ENCODE measurements around the gene PALD1. TPM values are rescaled to one million over a fixed set of nuclear protein-coding genes. Genes with fewer than 3 reads are reported as not detected.

PALD1 gene
- total and polyA plus RNA-seq, 2 experiments from 2014 or later = 11.9 to 58.2 TPM

DNA sequence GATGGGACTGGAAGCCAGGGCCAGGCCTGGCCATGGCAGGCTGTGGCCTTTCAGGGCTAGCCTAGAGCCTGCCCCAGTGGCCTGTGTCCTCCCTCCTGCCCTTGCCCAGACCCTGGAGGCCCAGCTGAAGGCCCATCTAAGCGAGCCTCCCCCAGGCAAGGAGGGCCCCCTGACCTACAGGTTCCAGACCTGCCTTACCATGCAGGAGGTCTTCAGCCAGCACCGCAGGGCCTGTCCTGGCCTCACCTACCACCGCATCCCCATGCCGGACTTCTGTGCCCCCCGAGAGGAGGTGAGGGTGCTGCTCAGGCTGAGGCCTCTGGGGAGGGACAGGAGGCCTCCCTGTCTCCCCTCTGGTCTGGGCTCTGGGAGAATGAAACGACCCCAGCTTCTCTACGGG, 60.9 kb downstream of the PALD1 start:
- no peak overlapping the region for H3K4me2 ChIP-seq
- H3K27me3 ChIP-seq (ENCODE audit: insufficient read depth) = no peaks in the 10 kb centered on the region
- H3K4me3 ChIP-seq = no peak overlapping the region
- no peaks in the 10 kb centered on the region for H3K79me2 ChIP-seq (replicated peaks; ENCODE audit: insufficient read depth)
- ATAC-seq (no peak), DNase-seq (ENCODE audit: low spot score) (no peak)
- Mint-ChIP-seq H3K27me3 (ENCODE audit: insufficient read depth, low read depth, poor library complexity) (peaks cover 10% of the 10 kb centered on the region), H3K36me3 (ENCODE audit: low read depth) (peaks cover 8% of the 10 kb centered on the region; the same call in 2 of the 3 replicates), H3K4me3 (no peak overlapping the region), H3K9me3 (no peaks in the 10 kb centered on the region), H3K4me1 (peaks cover 15% of the 10 kb centered on the region), H3K27ac (no peak overlapping the region)
- H3K4me1 ChIP-seq (ENCODE audit: insufficient read depth) = peaks cover 11% of the 10 kb centered on the region
- TF ChIP-seq, protein P1, sequence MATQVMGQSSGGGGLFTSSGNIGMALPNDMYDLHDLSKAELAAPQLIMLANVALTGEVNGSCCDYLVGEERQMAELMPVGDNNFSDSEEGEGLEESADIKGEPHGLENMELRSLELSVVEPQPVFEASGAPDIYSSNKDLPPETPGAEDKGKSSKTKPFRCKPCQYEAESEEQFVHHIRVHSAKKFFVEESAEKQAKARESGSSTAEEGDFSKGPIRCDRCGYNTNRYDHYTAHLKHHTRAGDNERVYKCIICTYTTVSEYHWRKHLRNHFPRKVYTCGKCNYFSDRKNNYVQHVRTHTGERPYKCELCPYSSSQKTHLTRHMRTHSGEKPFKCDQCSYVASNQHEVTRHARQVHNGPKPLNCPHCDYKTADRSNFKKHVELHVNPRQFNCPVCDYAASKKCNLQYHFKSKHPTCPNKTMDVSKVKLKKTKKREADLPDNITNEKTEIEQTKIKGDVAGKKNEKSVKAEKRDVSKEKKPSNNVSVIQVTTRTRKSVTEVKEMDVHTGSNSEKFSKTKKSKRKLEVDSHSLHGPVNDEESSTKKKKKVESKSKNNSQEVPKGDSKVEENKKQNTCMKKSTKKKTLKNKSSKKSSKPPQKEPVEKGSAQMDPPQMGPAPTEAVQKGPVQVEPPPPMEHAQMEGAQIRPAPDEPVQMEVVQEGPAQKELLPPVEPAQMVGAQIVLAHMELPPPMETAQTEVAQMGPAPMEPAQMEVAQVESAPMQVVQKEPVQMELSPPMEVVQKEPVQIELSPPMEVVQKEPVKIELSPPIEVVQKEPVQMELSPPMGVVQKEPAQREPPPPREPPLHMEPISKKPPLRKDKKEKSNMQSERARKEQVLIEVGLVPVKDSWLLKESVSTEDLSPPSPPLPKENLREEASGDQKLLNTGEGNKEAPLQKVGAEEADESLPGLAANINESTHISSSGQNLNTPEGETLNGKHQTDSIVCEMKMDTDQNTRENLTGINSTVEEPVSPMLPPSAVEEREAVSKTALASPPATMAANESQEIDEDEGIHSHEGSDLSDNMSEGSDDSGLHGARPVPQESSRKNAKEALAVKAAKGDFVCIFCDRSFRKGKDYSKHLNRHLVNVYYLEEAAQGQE (IDR thresholded peaks at IDR 0.05; ENCODE audit: unreplicated experiment) = no peak
- TF ChIP-seq, protein P2, sequence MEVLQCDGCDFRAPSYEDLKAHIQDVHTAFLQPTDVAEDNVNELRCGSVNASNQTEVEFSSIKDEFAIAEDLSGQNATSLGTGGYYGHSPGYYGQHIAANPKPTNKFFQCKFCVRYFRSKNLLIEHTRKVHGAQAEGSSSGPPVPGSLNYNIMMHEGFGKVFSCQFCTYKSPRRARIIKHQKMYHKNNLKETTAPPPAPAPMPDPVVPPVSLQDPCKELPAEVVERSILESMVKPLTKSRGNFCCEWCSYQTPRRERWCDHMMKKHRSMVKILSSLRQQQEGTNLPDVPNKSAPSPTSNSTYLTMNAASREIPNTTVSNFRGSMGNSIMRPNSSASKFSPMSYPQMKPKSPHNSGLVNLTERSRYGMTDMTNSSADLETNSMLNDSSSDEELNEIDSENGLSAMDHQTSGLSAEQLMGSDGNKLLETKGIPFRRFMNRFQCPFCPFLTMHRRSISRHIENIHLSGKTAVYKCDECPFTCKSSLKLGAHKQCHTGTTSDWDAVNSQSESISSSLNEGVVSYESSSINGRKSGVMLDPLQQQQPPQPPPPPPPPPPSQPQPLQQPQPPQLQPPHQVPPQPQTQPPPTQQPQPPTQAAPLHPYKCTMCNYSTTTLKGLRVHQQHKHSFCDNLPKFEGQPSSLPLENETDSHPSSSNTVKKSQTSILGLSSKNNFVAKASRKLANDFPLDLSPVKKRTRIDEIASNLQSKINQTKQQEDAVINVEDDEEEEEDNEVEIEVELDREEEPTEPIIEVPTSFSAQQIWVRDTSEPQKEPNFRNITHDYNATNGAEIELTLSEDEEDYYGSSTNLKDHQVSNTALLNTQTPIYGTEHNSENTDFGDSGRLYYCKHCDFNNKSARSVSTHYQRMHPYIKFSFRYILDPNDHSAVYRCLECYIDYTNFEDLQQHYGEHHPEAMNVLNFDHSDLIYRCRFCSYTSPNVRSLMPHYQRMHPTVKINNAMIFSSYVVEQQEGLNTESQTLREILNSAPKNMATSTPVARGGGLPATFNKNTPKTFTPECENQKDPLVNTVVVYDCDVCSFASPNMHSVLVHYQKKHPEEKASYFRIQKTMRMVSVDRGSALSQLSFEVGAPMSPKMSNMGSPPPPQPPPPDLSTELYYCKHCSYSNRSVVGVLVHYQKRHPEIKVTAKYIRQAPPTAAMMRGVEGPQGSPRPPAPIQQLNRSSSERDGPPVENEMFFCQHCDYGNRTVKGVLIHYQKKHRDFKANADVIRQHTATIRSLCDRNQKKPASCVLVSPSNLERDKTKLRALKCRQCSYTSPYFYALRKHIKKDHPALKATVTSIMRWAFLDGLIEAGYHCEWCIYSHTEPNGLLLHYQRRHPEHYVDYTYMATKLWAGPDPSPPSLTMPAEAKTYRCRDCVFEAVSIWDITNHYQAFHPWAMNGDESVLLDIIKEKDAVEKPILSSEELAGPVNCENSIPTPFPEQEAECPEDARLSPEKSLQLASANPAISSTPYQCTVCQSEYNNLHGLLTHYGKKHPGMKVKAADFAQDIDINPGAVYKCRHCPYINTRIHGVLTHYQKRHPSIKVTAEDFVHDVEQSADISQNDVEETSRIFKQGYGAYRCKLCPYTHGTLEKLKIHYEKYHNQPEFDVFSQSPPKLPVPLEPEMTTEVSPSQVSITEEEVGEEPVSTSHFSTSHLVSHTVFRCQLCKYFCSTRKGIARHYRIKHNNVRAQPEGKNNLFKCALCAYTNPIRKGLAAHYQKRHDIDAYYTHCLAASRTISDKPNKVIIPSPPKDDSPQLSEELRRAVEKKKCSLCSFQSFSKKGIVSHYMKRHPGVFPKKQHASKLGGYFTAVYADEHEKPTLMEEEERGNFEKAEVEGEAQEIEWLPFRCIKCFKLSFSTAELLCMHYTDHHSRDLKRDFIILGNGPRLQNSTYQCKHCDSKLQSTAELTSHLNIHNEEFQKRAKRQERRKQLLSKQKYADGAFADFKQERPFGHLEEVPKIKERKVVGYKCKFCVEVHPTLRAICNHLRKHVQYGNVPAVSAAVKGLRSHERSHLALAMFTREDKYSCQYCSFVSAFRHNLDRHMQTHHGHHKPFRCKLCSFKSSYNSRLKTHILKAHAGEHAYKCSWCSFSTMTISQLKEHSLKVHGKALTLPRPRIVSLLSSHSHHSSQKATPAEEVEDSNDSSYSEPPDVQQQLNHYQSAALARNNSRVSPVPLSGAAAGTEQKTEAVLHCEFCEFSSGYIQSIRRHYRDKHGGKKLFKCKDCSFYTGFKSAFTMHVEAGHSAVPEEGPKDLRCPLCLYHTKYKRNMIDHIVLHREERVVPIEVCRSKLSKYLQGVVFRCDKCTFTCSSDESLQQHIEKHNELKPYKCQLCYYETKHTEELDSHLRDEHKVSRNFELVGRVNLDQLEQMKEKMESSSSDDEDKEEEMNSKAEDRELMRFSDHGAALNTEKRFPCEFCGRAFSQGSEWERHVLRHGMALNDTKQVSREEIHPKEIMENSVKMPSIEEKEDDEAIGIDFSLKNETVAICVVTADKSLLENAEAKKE (CRISPR knock-in tag; IDR thresholded peaks at IDR 0.05) = no peak
- TF ChIP-seq, protein P3, sequence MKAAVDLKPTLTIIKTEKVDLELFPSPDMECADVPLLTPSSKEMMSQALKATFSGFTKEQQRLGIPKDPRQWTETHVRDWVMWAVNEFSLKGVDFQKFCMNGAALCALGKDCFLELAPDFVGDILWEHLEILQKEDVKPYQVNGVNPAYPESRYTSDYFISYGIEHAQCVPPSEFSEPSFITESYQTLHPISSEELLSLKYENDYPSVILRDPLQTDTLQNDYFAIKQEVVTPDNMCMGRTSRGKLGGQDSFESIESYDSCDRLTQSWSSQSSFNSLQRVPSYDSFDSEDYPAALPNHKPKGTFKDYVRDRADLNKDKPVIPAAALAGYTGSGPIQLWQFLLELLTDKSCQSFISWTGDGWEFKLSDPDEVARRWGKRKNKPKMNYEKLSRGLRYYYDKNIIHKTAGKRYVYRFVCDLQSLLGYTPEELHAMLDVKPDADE (IDR thresholded peaks at IDR 0.05) = no peak
- no peak for TF ChIP-seq CREB1 (CRISPR knock-in tag; IDR thresholded peaks at IDR 0.05; ENCODE audit: low read depth)
- TF ChIP-seq EZH2phosphoT487 (IDR thresholded peaks at IDR 0.05; ENCODE audit: unreplicated experiment) = no peak
- no peak for TF ChIP-seq STAT1 (IDR thresholded peaks at IDR 0.05; ENCODE audit: unreplicated experiment)
- no peak for TF ChIP-seq NANOG (IDR thresholded peaks at IDR 0.05; ENCODE audit: borderline replicate concordance)
- TF ChIP-seq JUNB (IDR thresholded peaks at IDR 0.05; ENCODE audit: unreplicated experiment) = no peak
- no peak for TF ChIP-seq POLR2AphosphoS5 (IDR thresholded peaks at IDR 0.05; ENCODE audit: low read depth)
- TF ChIP-seq ZNF331 (CRISPR knock-in tag; IDR thresholded peaks at IDR 0.05; ENCODE audit: low read depth) = no peak
- no peak for TF ChIP-seq ZNF114 (CRISPR knock-in tag; IDR thresholded peaks at IDR 0.05)
- TF ChIP-seq, protein P4, sequence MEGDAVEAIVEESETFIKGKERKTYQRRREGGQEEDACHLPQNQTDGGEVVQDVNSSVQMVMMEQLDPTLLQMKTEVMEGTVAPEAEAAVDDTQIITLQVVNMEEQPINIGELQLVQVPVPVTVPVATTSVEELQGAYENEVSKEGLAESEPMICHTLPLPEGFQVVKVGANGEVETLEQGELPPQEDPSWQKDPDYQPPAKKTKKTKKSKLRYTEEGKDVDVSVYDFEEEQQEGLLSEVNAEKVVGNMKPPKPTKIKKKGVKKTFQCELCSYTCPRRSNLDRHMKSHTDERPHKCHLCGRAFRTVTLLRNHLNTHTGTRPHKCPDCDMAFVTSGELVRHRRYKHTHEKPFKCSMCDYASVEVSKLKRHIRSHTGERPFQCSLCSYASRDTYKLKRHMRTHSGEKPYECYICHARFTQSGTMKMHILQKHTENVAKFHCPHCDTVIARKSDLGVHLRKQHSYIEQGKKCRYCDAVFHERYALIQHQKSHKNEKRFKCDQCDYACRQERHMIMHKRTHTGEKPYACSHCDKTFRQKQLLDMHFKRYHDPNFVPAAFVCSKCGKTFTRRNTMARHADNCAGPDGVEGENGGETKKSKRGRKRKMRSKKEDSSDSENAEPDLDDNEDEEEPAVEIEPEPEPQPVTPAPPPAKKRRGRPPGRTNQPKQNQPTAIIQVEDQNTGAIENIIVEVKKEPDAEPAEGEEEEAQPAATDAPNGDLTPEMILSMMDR (conservative IDR thresholded peaks at IDR 0.05; ENCODE audit: low read depth in 2 of 2) = no peak
- TF ChIP-seq EZH2 (IDR thresholded peaks at IDR 0.05; ENCODE audit: low read depth, unreplicated experiment) = no peak
- H4K20me1 ChIP-seq (replicated peaks; ENCODE audit: insufficient read depth) = no peaks in the 10 kb centered on the region
- no peaks in the 10 kb centered on the region for H3K9me2 ChIP-seq (ENCODE audit: insufficient read depth)
- no peaks in the 10 kb centered on the region for H3F3A ChIP-seq (replicated peaks; ENCODE audit: low read depth)
- H3K36me3 ChIP-seq (ENCODE audit: insufficient read depth) = peaks cover 4% of the 10 kb centered on the region; the same call in 1 of the 2 replicates
- H2AFZ ChIP-seq = no peak overlapping the region
- H3K27ac ChIP-seq (ENCODE audit: low read depth) = no peak overlapping the region
